HAP-1 (cell line): Measurements from ENCODE around the gene LIPI.
"Not testable (repeated sequence)": the region's sequence is repeated elsewhere in the genome, so short reads cannot be mapped to it uniquely, and the experiment has no call there.

Source experiments
- DNase-seq, 2 experiments: peaks; one replicate each; pipeline ENCODE4 v3.0.0-alpha.2; 2016 to 2020; ENCODE audit warnings: low spot score in 2 of 2
- H3K27me3 ChIP-seq: fragments of 250-450 bp; sonication (Bioruptor Pico); 2 replicates; pipeline ENCODE4 v1.5.1; 2020; ENCODE audit warnings: low read depth, mild to moderate bottlenecking, moderate library complexity
- H3K36me3 ChIP-seq: fragments of 250-450 bp; sonication (Bioruptor Pico); replicated peaks from 2 replicates; pipeline ENCODE4 v1.5.1; 2020; ENCODE audit warnings: mild to moderate bottlenecking
- H3K4me1 ChIP-seq: fragments of 250-450 bp; sonication (Bioruptor Pico); 2 replicates; pipeline ENCODE4 v1.5.1; 2020; ENCODE audit warnings: mild to moderate bottlenecking
- H3K4me3 ChIP-seq: fragments of 250-450 bp; sonication (Bioruptor Pico); 2 replicates; pipeline ENCODE4 v1.5.1; 2020; ENCODE audit warnings: mild to moderate bottlenecking, moderate library complexity
- H3K9me3 ChIP-seq: fragments of 250-450 bp; sonication (Bioruptor Pico); 2 replicates; pipeline ENCODE4 v1.5.1; 2020; ENCODE audit warnings: mild to moderate bottlenecking, moderate library complexity
- in situ Hi-C: fragments of 300-500 bp; cut with MboI; formaldehyde crosslinking; loops from 3 replicates; pipeline ENCODE4 v1.14.3; 2020; ENCODE audit warnings: low sequenced_read_pairs, inconsistent platforms, mixed read lengths

LIPI gene

GRCh38 chr21:14097881-14098499 is 112.8 kb downstream of the LIPI start:
- in situ Hi-C loops: no loop called here
- Histone ChIP-seq H3K27me3 (no peaks in the 10 kb centered on the region), H3K9me3 (no peaks in the 10 kb centered on the region)

GRCh38 chr21:14096577-14096976 is 114.2 kb downstream of the LIPI start:
- Histone ChIP-seq H3K27me3 (no peaks in the 10 kb centered on the region), H3K36me3 (no peaks in the 10 kb centered on the region), H3K4me3 (no peak overlapping the region), H3K4me1 (no peaks in the 10 kb centered on the region), H3K9me3 (no peaks in the 10 kb centered on the region)
- DNase-seq: no peak
- in situ Hi-C loops: no loop called here

More at GRCh38 chr21:14097881-14098499, 112.8 kb downstream of the LIPI start:
- Histone ChIP-seq H3K4me3 (no peak overlapping the region), H3K4me1 (no peaks in the 10 kb centered on the region), H3K36me3 (no peaks in the 10 kb centered on the region)
- no peak for DNase-seq

GRCh38 chr21:14096172-14096571 is 114.6 kb downstream of the LIPI start:
- no peaks in the 10 kb centered on the region for H3K27me3 ChIP-seq
- H3K9me3 ChIP-seq: no peaks in the 10 kb centered on the region
- no peaks in the 10 kb centered on the region for H3K4me1 ChIP-seq
- DNase-seq: no peak
- no peaks in the 10 kb centered on the region for H3K36me3 ChIP-seq
- in situ Hi-C loops: no loop called here
- H3K4me3 ChIP-seq: no peak overlapping the region

GRCh38 chr21:14095056-14095455 is 115.7 kb downstream of the LIPI start:
- H3K36me3 ChIP-seq: no peaks in the 10 kb centered on the region
- H3K27me3 ChIP-seq: no peaks in the 10 kb centered on the region
- H3K9me3 ChIP-seq: no peaks in the 10 kb centered on the region
- DNase-seq: no peak
- H3K4me1 ChIP-seq: no peaks in the 10 kb centered on the region
- H3K4me3 ChIP-seq: no peak overlapping the region
- in situ Hi-C loops: no loop called here

- Histone ChIP-seq H3K36me3 (no peaks in the 10 kb centered on the region), H3K27me3 (no peaks in the 10 kb centered on the region), H3K9me3 (no peaks in the 10 kb centered on the region), H3K4me3 (no peak overlapping the region), H3K4me1 (no peaks in the 10 kb centered on the region)
- in situ Hi-C loops: no loop called here
- DNase-seq: no peak
Observed at GRCh38 chr21:14092834-14093560, 117.8 kb downstream of the LIPI start.

- in situ Hi-C loops, H3K36me3 ChIP-seq, H3K4me3 ChIP-seq, DNase-seq, H3K4me1 ChIP-seq, H3K27me3 ChIP-seq, H3K9me3 ChIP-seq: not testable (repeated sequence)
Observed at GRCh38 chr21:14090184-14090583, 120.6 kb downstream of the LIPI start.

GRCh38 chr21:14088391-14088790 is 122.4 kb downstream of the LIPI start:
- no peaks in the 10 kb centered on the region; the same call in 1 of the 2 replicates for H3K9me3 ChIP-seq
- in situ Hi-C loops: no loop called here
- H3K36me3 ChIP-seq: no peaks in the 10 kb centered on the region; the same call in 1 of the 2 replicates
- H3K27me3 ChIP-seq: no peaks in the 10 kb centered on the region
- DNase-seq: no peak
- no peak overlapping the region for H3K4me3 ChIP-seq
- H3K4me1 ChIP-seq: no peaks in the 10 kb centered on the region

GRCh38 chr21:14086553-14086952 is 124.2 kb downstream of the LIPI start:
- Histone ChIP-seq H3K4me1 (no peaks in the 10 kb centered on the region), H3K36me3 (no peaks in the 10 kb centered on the region; the same call in 1 of the 2 replicates), H3K4me3 (no peak overlapping the region), H3K9me3 (no peaks in the 10 kb centered on the region; the same call in 1 of the 2 replicates), H3K27me3 (no peaks in the 10 kb centered on the region)
- no peak for DNase-seq
- in situ Hi-C loops: no loop called here

- in situ Hi-C loops: no loop called here
- H3K27me3 ChIP-seq: no peaks in the 10 kb centered on the region
- no peaks in the 10 kb centered on the region; the same call in 1 of the 2 replicates for H3K9me3 ChIP-seq
- H3K4me3 ChIP-seq: no peak overlapping the region
- no peaks in the 10 kb centered on the region for H3K4me1 ChIP-seq
- H3K36me3 ChIP-seq: no peaks in the 10 kb centered on the region; the same call in 1 of the 2 replicates
- DNase-seq: no peak
Observed at GRCh38 chr21:14084701-14085100, 126.1 kb downstream of the LIPI start.

- DNase-seq: no peak
- in situ Hi-C loops: no loop called here
- no peaks in the 10 kb centered on the region for H3K27me3 ChIP-seq
- no peaks in the 10 kb centered on the region; the same call in 1 of the 2 replicates for H3K9me3 ChIP-seq
- no peaks in the 10 kb centered on the region for H3K4me1 ChIP-seq
- H3K4me3 ChIP-seq: no peak overlapping the region
- no peaks in the 10 kb centered on the region; the same call in 1 of the 2 replicates for H3K36me3 ChIP-seq
Observed at GRCh38 chr21:14084068-14084501, 126.7 kb downstream of the LIPI start.

- Histone ChIP-seq H3K4me1 (no peaks in the 10 kb centered on the region), H3K9me3 (no peaks in the 10 kb centered on the region; the same call in 1 of the 2 replicates), H3K36me3 (no peaks in the 10 kb centered on the region; the same call in 1 of the 2 replicates), H3K4me3 (no peak overlapping the region), H3K27me3 (no peaks in the 10 kb centered on the region)
- DNase-seq: no peak
- in situ Hi-C loops: no loop called here
Observed at GRCh38 chr21:14080764-14081096, 130.0 kb downstream of the LIPI start.

GRCh38 chr21:14080040-14080763 is 130.6 kb downstream of the LIPI start:
- no peaks in the 10 kb centered on the region; the same call in 1 of the 2 replicates for H3K36me3 ChIP-seq
- H3K27me3 ChIP-seq: no peaks in the 10 kb centered on the region
- in situ Hi-C loops: no loop called here
- H3K4me3 ChIP-seq: no peak overlapping the region
- no peaks in the 10 kb centered on the region; the same call in 1 of the 2 replicates for H3K9me3 ChIP-seq
- DNase-seq: no peak
- no peaks in the 10 kb centered on the region for H3K4me1 ChIP-seq

GRCh38 chr21:14078746-14079375 is 131.9 kb downstream of the LIPI start:
- Histone ChIP-seq H3K36me3 (no peaks in the 10 kb centered on the region; the same call in 1 of the 2 replicates), H3K27me3 (no peaks in the 10 kb centered on the region), H3K4me1 (no peaks in the 10 kb centered on the region), H3K4me3 (no peak overlapping the region), H3K9me3 (no peaks in the 10 kb centered on the region; the same call in 1 of the 2 replicates)
- in situ Hi-C loops: no loop called here
- no peak for DNase-seq
